ENCODE results near the gene RNF151. TPM values are rescaled to one million over a fixed set of nuclear protein-coding genes. Genes with fewer than 3 reads are reported as not detected.
A peak's percentile ranks its signal among the peaks of the same experiment; 100 is the strongest.

RNF151 gene
- total RNA-seq, 1 experiment from 2014 or later = not detected

DNA sequence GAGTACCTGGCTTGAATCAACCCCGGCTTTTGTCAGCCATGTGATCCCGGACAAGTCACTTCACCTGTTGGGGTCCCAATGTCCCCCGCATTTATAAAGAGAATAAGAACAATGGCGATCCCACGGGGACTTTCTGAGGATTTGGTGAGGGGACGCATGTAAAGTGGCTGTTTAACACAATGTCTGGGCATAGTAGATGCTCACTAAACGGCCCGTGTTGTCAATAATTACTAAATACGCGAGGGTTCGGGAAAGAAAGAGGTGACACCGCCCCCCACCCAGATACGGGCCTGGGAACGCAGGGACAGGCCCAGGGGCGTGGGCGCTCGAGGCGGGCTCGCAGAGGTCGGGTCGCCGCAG lies 24.9 kb downstream of the RNF151 start:
- DNase-seq (ENCODE audit: low read depth) = no peak

DNA sequence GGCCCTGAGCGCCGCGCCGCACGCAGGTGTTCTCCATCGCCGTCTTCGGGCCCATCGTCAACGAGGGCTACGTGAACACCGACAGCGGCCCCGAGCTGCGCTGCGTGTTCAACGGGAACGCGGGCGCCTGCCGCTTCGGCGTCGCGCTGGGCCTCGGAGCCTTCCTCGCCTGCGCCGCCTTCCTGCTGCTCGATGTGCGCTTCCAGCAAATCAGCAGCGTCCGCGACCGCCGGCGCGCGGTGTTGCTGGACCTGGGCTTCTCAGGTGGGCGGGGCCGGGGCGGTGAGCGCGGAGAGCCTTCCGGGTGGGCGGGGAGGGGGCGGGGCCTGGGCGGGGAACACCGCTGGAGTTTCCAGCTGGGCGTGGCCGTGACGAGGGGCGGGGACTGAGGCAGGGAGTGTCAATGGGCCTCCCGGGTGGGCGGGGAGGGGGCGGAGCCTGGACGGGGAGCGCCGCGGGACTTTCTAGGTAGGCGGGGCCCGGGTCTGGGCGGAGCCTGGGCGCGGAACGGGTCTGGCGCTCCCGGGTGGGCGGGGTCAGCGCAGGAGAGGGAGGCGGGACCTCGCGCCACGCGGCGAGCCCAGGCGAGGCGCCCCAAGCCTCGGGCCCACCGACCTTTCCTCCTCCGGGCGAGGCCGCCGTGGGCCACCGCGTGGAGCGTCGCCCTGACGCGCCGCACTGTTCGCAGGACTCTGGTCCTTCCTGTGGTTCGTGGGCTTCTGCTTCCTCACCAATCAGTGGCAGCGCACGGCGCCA lies 25.5 kb downstream of the RNF151 start:
- DNase-seq (ENCODE audit: low read depth) = peak; percentile 73

DNA sequence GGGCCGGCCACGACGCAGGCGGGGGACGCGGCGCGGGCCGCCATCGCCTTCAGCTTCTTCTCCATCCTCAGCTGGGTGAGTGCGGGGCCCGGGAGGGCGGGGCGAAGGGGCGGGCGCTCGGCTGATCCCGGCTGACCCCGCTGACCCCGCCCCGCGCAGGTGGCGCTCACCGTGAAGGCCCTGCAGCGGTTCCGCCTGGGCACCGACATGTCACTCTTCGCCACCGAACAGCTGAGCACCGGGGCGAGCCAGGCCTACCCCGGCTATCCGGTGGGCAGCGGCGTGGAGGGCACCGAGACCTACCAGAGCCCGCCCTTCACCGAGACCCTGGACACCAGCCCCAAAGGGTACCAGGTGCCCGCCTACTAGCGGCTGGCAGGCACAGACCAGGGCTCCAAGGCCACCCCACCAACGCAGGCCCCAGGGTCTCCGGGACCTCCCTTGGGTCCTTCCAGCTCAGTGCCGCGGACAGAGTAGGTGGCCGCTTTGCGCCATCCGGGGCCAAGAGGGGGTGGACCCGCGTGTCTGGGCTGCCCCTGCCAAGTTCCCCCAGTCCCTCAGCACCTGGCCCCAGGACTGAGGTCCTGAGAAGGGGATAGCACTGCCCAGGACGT lies 26.2 kb downstream of the RNF151 start:
- DNase-seq (ENCODE audit: low read depth) = no peak

DNA sequence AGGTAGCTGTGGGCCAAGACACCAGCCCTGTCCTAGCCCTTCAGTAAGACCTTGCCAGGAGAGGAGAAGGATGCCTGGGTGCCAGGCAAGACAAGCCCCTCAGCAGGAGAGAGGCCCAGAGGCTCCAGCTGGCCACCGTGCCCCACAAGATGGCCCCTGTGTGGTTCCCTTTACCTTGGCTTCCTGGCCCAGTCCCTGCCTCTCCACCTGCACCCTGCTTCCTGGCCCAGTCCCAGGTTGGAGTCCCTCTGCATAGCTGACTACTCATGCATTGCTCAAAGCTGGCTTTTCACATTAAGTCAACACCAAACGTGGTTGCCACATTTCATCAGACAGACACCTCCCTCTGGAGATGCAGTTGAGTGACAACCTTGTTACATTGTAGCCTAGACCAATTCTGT lies 27.1 kb downstream of the RNF151 start:
- DNase-seq (ENCODE audit: low read depth) = no peak

DNA sequence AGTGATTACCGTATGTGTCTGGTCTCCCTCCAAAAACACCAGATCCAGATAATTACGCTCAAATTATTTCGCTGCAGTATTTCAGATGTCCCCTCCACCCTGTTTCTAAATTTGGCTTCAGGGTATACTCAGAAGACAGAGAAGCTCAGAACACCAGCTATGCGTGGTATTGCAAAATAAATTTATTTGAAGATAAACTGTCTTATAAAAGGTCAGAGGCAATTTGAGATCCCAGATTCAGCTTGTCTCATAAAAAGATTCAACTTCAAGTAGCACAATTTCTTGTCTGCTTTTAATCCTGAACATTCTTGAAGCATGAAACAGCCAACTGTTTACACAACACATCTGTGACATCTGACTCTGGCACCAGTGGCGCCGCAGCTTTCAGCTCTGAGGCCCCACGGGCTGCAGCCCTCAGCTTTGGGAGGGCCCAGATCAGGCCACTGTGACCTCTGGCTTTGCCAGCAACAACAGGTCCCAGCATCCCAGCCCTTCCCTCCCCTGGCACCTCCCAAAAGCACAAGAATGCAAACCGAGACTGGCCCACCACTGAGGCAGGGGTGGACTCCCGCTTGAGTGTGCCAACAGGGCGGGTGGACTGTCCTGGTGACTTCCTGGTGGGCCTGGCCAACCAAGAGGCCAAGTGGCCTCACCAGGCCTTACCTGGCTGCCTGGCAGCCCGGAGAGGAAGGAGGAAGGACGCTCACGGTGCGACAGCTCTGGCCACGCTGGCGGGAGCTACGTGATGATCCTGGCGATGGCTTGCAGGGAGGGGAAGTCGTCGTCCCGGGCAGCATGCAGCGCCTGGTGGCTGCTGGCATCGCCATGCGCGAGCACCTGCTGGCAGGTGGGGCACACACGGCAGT lies 31.1 kb downstream of the RNF151 start:
- DNase-seq (ENCODE audit: low read depth) = no peak

DNA sequence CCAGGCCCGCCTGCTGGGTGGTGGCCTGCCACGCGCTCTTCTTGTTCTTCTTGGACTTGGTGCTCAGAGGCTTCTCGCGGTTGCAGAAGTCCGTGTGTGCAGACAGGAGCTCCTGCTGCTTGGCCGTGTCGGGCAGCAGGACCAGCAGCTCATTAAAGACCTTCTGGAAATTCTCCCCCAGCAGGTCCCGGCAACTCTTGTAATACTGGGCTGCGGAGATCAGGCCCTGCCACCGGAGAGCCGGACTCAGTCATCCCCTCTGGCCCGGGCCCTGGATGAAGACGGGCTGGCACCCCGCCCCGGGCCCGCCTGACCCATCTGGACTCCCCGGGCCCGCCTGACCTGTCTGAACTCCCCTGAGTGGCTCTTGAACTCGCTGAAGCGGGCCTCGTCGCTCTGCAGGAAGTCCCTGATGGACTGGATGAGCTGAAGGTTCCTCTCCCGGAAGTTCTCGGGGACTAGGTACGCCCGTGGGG lies 31.7 kb downstream of the RNF151 start:
- DNase-seq (ENCODE audit: low read depth) = no peak

DNA sequence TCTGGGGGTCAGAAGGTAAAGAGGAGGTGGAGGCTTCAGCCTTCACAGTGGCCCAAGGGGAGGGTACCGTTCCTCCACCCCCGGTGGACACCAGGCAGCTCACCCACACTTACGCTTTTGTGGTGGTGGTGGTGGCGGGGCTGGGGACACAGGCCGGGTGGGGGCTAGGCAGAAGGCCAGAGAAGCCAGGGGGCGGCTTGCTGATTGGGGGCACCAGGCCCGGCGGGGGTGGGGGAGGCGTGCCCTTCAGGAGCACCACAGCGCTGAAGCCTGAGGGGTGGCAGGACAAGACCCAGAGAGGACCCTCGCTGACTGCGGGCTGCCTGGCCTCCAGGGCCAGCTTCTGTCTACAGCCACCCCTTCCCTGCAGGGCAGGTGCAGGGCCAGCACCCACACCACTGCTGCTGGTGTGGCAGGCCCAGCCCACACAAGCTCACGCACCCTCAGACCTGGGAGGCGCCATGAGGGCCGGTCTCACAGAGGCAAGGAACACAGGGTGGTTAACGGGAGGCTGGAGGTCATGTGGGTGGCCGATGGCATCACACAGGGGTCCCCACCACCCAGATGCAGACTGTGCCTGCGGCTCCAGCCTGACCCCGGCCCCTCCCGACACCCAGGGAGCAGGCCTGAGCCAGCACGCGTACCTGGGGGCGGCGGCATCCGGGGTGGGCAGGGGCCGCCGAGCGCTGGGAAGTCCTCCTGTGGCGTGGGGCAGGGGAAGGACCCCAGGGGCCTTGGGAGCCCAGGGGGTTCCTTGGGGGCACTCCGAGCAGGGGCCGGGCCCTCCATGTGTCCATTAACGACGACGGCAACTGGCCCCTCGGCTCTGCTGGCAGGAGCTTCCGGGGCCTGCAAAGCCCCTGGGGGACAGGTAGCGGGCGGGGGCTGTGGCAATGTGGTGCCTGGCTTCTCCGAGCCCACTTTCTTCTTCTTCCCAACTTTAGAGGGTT lies 32.5 kb downstream of the RNF151 start:
- DNase-seq (ENCODE audit: low read depth) = no peak

DNA sequence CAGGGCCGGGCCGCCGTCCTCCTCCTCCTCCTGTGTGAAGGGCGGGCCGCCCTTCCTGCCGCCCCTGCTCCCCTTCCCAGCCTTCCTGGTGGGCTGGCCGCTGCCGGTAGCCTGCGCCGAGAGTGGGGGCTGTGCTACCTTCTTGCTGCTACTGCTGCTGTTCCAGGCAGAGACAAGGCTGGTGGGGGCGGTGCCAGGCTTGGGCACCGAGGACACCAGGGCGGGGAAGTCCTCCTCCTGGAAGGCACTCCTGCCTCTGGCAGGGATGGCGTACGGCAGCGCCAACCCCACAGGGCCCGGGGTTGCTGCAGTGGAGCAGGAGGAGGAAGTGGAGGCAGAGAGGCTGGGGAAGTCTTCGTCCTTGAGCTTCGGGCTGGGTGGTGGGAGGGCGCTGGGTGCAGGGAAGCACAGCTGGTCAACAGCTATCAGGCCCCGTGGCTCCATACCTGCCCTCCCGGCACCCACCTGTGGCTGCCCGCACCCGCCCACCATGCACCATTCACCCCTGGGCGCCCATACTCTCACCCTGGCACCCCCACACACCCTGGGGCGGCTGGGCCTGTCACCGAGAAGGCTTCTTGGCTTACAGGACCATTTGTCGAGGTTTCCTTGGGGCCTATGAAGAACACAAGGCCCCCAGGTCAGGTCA lies 33.3 kb downstream of the RNF151 start:
- DNase-seq (ENCODE audit: low read depth) = no peak

DNA sequence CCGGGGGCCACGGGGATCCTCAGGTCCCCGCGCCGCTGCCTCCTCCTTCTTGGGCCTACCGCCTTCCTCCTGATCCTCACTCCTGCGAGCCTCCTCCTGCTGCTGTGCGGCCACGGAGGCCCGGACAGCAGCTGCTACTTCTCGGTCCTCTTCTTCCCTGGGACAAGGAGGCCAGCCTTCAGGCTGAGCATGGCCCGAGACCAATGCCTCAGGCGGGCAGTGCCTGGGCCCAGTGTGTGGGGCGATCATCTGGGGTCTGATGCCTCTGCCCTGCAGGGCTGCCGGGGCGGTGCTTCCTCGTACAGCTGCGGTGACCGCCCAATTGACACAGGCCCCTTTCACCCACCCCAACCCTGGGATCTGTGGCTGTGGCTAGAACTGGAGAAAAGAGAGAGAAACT lies 34.4 kb downstream of the RNF151 start:
- DNase-seq (ENCODE audit: low read depth) = no peak

DNA sequence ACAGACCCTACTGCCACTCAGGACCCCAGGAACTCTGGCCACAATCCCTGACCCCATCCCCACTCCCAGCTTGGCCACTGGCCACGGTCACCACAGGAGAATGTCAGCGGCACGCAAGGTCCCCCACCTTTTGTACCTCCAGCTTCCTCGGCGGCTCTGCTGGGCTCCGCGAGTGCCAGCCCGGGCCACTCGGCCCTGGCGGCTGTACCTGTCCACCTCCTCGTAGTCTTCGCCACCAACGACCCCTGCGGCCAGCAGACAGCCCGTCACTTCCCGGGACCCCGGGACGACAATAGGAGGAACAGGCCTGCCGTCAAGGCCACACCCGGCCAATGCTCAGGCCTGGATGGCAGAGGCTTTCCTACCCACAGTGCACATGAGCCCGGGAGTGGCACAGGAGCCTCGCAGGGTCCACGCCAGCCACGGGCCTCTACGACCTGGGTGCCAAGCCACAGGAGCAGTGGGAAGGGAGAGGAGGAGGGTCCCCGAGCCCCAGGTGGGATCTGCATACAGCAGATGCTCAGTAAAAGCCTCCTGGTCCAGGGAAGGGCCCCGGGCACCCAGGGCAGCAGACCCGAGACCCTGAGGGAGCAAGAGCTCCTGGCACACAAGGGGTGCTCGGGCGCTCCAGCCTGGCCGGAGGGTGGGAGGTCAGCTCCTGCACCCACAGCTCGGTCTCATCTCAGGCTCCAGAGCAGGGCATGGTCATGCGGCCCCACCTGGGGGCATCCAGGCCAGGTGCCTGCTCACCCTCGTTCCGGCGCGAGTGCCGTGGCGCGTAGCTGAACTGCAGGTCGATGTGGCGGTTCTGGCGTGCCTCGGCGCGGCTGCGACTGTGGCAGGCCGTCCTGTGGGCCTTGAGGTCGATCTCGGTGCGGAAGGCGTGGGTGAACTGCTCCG lies 35.0 kb downstream of the RNF151 start:
- no peak for DNase-seq (ENCODE audit: low read depth)

DNA sequence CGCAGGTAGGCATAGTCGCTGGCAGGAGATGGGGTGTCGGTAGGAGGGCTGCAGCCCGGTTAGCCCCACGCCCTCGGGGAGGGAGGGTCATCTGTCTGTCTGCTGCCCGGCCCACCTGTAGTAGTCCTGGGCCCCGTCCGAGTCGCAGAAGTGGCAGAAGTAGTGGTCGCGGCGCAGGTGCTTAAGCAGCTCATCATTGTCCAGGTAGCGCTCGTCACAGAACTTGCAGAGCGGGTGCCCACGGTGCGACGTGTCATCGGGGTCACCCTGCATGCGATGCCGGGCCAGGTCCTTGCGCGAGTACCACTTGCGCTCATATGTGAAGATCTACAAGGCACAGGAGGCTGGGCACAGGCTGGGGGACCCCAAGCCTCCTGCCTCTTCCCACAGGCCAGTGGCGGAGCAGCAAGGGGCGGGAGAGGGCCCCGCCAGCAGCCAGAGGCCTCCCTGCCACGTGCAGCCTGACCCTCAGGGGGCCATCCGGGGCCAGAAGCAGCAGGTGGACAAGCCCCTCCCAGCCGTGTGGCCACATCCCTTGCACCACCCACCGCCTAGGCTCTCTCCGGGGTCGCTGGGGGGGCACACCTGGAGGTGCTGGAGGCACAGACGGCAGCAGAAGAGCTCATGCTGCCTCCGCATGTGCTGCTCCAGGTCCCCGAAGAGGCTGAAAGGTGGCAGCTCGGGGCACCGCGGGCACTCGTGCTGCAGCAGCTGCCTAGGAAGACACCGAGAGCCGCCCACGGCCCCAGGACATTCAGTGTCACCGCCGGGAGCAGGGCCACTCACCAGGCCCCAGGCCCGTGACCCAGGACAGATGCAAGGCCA lies 36.0 kb downstream of the RNF151 start:
- DNase-seq (ENCODE audit: low read depth) = no peak

DNA sequence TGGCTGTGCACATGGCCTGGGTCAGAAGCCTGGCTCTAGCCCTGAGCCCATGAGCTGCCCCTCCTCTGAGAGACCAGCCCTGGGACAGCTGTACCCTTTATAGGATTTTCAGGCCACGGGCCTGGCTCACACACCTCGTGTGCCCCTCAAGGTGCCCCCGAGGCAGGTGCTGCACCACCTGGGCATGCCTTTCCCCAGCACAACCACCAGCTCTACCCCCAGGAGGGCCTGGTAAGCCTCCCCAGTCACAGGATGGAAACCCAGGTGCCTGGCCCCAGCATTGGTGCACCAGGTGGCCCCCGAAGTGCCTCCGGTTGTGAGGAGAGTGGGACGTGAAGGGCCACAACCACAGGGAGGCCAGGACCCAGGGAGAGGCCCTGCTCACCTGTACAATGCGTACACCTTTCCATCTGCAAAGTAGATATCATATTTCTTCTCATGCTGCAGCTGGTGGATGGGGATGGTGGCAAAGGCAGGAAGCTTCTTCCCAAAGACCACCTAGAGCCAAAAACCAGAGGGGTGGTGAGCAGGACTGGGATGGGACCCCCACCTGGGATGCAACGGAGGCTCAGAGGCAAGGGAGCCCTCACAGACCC lies 36.7 kb downstream of the RNF151 start:
- no peak for DNase-seq (ENCODE audit: low read depth)

DNA sequence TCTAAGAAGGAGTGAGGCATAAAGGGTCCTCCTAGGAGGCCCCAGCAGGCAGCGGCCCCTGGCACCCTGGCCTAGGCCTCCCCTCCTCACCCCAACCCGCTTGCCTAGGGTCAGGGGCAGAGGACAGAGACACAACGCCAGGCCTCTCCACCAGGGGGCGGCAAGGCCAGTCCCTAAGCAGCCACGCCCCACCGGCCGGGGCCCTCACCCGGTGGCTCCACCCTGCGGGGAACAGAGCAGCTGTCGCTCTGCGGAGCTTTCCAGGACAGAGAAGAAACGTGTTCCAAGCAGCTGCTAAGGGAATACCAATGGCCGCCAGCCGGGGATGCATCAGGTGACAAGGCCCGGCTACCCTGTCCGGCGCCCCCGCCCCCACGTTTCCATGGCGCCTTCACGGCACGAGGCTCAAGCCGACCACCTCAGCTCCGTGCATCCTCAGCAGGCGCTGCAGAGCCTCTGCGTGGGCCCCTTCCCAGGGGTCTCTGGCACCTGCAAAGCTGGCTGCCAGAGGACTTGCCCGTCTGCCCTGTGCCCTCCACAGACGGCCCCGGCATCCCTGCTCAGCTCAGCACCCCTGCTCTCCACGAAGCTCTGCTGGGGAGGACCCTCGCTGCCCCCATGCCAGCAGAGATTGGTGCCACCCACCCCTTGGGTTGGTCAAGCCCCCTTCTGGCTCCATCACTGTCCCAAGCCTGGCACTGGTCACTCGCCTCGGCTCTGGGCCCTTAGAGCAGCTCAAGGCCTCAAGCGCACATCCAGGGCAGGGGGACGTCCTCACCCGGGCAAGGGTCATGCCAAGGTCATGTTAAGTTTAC lies 37.4 kb downstream of the RNF151 start:
- DNase-seq (ENCODE audit: low read depth) = peak; percentile 97

DNA sequence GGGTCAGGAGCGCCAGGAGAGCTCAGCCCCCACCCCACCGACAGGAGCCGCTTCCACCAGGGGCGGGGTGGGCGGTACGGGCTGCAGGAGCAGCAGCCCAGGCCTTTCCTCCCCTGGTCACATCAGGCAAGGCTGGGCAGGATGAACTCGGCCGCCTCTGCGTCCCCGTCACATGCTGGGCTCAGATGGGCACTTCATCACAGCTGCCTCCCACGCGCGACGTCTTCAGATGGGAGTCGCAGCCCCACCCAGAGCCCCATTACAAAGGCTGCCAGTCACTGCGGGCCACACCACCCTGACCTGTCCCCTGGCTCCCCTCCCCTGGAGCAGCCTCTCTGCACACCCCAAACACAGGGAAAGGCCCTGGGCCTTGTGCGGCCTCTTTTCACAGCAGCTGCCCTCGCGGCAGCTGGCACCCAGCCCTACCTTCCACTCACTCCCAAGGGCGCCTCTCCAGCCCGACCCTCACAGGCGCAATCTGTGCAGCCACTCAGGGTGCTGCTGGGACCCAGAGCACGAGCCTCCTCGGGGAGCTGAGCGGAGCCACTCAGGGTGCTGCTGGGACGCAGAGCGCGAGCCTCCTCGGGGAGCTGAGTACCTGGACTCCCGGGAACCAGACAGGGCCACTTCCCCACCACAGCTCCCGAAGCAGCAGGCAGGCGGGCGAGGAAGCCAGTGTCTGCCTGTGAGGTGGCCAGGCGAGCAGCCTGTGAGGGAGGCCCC lies 38.3 kb downstream of the RNF151 start:
- DNase-seq (ENCODE audit: low read depth) = no peak

DNA sequence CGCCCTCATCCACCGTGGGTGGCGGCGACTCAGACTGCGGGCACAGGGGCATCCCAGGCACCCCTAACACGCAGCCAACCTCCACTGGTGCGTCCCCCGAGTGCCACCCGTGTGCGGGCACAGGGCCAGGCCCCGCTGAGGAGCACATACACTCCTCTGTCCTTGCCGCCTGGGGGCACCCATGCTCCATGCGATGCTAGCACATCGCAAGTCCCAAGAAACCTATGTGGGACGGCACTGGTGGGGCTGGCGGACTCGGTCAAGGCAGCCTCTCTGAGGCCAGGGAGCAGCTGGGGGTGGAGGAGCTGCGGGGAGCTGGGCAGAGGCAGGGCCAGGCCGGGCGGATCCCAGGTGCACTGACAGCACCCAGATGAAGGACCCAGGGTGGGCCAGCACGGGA lies 39.0 kb downstream of the RNF151 start:
- DNase-seq (ENCODE audit: low read depth) = no peak

DNA sequence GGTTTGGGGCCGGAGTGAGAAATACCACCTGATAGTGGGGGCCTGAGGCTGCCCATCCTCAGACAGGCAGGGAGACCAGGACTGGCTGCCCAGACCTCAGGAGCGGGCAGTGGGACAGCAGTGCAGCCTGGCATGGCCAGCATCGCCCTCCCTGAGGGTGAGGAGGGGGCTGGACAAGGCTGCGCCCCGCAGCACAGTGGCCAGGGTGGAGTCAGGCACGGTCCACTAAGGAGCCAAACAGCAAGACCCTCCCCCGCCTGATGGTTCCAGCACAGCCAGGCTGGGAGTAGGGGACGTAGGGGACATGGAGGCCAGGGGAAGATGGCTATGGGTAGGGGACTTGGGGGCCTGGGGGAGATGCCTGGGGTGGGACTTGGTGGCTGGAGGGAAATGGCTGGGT lies 39.7 kb downstream of the RNF151 start:
- DNase-seq (ENCODE audit: low read depth) = no peak

All from LHCN-M2 (cell line).